NOMO-1 (cell line): ENCODE measurements around the gene MUC5AC.

Experiments
- DNase-seq, 2 experiments: peaks; one replicate each; lab custom pipeline; 2025; ENCODE audit not compliant: unreplicated experiment in 2 of 2; lab: John Stamatoyannopoulos, UW

The MUC5AC gene

DNA sequence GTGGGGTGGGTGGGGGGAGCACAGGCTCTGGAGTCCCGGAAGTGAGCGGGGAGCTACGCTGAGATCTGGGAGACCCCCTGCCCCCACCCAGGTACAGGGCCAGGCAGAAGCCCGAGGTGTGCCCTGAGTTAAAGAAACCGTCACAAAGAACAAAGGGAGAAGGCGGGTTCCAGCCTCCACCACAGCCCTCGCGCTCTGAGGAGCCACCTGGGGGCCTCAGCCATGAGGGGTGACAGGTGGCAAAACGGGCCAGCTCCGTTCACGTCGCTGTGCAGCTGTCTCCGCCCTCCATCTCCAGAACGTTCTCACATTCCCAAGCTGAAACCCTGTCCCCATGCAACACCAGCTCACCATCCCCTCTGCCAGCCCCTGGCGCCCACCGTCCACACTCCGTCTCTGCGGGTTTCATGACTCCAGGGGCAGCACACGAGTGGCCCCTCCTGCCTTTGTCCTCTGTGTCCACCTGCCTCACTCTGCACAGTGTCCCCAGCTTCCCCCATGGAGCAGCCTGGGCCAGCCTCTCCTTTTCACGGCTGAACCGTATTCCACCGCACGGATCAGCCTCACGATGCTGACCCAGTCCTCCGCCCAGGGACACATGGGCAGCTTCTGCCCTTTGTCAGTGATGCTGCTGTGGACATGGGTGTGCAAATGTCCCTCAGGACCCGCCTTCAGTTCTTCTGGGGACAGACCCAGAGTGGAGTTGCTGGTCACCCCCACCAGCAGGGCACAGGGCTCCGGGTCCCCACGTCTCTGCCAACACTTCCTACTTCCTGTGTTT is 63.4 kb downstream of the MUC5AC start:
- DNase-seq = no peak

DNA sequence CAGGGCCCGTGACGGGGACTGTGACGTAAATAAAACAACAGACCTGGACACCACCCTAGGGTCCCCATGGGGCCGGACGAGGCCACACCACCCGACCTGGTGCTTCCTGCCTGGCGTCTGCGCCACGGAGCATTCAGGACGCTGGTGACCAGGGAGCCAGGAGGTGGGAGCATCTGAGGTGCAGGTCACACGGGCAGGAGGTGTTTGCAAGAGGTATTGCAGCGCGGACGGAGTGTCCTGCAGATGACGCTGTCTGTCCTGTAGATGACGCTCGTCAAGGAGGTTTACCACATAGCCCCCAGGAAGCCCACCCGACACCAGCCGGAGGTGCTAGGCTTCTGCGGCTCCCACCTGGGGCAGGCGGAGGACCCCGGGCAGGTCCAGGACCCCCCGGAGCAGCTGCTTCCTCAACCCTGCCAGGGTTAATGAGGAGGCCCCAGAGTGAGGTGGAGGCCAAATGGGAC is 64.1 kb downstream of the MUC5AC start:
- DNase-seq = no peak

DNA sequence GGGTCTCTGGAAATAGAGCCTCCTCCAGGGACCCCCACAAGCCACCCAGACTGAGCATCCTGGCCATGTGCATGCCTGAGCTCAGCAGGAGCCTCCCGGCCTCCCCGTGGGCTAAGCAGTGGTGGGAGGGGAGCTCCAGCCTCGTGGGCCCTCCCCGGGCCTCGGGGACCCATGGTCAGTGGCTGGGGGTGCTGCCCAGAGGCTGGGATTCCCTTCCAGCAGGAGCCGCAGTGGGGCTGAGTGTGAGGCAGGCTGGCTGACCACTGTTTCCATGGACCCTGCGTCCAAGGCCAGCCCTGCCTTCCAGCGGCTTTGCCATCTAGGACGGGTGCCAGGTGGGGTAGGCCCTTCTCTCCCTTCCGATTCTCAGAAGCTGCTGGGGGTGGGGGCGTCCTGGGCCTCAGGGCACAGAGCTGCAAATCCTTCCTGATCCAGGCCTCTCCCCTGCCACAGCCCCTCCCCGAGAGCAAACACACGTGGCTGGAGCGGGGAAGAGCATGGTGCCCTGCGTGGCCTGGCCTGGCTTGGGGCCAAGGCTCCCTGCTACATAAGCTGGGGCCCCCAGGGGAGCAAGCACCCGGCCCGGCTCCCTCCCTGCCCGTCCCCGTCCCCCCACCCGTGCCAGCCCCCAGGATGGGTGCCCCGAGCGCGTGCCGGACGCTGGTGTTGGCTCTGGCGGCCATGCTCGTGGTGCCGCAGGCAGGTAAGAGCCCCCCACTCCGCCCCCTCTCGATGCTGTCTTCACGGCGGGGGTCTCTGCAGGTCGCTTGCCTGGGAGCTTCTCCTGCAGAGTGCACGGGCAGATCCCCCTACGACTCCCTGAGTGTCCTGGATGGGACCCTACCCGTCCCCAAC is 65.0 kb downstream of the MUC5AC start, which contains the start of gene MUC5B:
MUC5B (plus strand) TSS at position 576 of the 855 bp plus-strand sequence; CDS start at position 634, 58 bp downstream.
- no peak for DNase-seq

DNA sequence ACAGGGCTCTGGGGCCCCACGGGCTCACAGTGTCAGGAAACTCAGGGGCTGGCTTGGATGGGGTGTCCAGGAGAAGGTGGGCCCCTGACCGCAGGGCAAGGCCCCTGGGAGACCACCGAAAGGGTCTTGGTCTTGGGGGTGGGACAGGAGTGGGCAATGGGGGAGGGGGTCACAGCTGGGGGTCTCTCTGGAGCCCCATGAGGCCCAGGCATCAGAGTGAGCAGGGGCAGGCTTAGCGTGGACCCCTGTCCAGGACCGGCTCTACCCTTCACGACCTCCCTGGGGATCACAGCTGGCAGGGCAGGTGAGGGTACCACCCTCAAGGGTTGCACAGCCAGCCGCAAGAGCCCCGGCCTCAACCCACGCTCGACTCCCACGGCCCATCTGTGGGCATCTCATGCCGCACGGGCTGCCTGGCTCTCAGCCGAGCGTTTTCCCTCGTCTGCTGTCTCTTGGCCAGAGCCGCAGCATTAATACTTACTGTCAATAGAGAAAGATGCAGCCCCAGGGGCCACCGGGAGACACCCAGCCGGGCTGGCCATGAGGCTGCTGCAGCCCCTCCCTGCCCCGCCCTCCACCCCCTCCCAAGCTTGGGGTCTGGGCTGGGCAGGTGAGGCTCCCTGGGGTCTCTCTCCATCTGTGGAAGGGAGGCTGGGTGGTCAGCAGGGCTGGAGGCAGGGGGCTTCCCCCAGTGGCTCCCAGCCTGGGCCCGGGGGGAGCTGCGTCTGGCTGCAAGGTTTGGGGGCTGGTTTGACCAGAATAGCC is 65.8 kb downstream of the MUC5AC start:
- no peak for DNase-seq

DNA sequence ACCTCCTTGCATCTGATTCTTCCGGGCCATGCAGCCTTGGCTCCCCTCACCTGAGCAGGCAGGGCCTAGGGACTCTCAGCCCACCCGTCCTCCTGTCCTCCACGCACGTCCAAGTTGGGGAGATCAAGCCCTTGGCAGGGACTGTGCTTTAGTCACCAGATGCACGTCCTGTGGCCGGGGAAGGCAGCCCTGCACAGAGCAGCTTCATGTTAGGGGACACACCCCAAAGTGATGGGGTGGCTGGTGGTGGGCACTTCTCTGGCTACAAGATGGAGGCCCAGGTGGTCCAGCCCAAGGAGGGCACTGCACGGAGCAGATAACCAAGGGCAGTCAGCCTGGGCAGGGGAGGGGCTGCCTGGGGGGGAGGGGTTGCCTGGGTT is 66.3 kb downstream of the MUC5AC start:
- DNase-seq = no peak

DNA sequence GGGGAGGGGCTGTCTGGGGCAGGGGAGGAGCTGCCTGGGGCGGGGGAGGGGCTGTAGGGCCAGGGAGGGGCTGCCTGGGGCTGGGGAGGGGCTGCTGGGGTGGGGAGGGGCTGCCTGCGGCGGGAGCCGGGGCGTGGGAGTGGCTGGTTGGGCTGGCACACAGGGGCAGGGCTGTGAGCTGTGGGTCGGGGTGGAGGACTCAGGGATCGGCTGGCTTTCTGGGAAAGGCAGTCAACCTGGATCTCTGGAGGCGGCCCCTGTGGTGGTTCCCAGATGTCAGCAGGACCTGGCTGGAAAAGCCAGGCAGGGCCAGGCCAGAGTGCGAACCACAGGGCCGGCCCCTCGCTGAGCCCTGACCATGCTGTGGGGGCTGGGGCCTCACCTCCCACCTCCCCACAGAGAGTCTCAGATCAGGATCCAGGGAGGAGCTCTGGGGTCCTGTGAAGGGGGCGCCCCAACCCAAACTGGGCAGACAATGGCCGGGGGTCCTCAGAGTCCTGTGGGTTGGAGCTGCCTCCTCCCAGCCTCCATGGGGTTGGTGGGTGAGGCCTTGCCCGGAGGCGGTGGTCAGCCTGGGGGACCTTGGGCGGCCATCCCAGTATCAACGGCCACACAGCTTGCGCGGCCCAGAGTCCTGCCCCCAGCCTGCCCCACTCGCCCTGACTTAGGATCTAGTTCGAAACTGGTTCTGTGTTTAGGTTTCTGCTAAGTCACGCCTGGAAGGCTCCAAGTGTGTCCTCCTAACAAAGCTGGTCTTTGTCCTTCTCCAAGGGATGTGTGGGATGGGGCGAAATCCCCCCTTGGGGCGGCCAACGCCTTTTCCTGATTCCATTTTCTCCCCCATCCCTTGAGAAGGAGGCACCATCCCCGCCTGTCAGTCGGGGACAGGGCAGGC is 67.0 kb downstream of the MUC5AC start:
- no peak for DNase-seq

DNA sequence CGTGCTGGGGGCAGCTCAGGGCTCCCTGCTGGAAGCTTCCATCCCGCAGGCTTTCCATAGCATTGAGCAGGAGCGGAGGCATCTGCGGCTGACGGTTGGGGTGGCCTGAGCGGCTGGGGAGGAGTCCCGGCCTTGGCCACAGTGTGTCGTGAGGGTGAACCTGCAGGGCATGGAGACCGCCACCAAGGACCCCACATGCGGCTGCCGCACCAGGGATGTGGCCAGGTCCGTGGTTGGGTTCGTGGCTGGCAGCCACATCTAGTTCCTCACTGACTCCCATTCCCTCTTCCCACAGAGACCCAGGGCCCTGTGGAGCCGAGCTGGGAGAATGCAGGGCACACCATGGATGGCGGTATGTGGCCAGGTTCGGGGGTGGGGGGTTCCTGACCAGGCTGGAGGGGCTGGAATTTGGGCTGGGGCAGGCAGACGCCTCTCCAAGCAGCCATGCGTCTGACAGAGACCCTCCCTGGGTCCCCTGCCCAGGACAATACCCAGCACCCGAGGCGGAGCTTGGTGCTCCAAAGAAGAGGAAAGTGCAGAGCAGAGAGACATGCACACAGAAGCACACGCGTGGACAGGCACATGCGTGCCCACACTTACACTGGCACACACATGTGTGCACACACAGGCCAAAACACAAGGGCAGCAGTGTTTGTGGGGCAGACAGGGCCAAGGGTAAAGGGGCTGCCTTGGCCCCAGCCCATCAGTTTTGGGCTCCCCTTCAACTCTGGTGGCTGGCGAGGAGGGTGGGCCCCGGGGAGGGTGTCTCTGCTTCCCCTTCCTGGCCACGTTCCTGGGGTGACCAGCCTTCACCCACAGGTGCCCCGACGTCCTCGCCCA is 67.9 kb downstream of the MUC5AC start:
- DNase-seq = no peak

DNA sequence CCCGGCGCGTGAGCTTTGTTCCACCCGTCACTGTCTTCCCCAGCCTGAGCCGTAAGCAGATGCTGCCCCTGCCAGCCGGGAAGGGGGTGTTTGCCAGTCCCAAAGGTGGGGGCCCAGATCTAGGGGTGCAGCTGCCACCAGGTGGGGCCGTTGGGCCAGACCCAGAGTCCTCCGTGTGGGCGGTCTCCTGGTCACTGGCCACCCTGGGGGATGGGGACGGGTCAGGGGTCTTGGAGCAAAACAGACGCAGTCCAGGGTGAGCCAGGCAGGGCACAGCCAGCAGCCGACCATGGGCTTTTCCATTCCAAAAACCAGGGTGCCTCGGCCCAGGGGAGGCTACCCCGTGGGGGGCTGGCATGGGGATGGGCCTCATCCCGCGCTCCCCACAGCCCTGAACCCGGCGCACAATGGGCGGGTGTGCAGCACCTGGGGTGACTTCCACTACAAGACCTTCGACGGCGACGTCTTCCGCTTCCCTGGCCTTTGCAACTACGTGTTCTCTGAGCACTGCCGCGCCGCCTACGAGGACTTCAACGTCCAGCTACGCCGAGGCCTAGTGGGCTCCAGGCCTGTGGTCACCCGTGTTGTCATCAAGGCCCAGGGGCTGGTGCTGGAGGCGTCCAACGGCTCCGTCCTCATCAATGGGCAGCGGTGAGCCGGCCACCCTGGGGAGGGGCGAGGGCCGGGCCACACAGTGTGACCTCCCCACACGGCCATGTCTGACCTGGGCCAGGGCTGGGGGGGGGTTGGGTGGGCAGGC is 68.7 kb downstream of the MUC5AC start:
- no peak for DNase-seq

DNA sequence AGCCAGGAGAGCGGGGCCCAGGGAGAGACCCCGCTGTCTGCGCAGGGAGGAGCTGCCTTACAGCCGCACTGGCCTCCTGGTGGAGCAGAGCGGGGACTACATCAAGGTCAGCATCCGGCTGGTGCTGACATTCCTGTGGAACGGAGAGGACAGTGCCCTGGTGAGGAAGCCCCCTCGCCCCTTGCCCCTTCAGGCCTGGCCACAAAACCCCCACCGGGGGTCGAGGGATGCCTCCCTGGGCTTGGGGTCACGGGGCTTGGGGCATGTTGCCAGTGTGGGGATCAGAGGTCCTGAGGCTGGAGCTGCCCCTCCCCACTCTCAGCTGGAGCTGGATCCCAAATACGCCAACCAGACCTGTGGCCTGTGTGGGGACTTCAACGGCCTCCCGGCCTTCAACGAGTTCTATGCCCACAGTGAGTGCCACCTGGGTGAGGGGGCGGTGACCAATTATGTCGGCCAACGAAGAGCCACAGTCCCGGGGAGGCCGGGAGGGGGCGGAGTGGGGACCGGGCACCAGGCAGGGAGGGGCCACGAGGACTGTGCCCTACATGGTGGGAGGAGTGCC is 69.3 kb downstream of the MUC5AC start:
- DNase-seq = no peak

DNA sequence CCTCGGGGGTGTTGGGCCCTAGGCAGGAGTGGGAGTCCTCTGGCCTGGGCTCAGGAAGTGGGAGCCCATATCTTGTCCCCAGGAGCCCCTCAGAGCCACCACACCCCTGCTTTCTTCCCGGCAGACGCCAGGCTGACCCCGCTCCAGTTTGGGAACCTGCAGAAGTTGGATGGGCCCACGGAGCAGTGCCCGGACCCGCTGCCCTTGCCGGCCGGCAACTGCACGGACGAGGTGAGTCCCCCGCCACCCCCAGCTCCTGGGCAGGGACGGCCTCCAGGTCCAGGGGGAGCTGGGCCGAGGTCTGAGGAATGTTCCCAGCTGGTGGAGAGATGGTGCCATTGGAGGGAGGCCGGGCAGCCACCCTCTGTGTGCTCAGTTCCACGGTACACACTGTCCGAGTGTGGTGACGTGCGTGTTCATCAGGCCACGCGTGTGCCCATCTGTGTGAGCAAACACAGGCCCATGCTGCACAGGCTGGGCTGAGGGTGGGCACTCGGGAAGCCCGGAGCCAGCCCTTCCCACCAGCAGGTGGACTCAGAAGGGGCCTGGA is 69.9 kb downstream of the MUC5AC start:
- DNase-seq = no peak

DNA sequence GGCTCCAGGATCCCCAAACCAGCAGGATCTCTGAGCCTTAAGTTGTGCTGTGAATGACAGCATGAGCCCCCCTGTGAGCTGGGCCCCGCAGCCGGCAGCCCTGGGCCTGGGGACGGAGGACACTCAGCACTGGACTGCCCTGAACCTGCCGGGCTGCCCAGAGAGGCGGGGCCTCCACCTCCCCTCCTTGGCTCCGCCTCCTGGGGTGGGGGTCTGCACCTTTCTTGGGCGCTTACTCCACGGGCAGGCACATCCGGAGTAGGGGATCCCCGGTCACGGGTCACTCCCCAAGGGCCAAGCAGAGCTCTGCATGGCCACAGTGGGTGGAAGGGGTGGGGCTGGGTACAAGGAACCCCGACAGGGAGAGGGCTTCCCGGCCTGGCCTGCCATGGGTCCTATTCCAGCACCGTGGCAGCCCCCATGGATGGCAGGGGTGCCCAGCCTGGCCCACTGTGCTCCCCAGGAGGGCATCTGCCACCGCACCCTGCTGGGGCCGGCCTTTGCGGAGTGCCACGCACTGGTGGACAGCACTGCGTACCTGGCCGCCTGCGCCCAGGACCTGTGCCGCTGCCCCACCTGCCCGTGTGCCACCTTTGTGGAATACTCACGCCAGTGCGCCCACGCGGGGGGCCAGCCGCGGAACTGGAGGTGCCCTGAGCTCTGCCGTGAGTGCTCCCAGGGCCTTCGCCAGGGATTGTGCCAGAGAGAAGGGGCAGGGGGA is 70.5 kb downstream of the MUC5AC start:
- no peak for DNase-seq

DNA sequence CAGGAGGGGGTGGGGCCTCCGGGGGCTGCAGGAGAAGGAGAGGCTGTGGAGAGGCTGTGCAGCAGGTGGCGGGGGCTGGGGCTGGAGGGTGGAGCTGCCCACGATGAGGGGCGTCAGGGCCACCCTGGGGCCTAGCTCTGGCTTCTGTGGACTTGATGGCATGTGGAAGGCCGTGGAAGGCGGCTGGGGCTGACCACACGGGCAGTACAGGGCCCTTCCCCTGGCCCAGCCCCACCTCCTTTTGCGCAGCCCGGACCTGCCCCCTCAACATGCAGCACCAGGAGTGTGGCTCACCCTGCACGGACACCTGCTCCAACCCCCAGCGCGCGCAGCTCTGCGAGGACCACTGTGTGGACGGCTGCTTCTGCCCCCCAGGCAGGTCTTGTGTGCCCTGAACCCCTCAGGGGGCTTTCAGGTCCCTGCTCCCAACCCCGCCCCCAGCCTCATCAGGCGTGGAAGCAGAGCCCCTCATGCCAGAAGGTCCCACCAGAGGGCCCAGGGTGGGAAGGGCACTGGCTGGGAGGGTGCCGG is 71.2 kb downstream of the MUC5AC start:
- DNase-seq = no peak

DNA sequence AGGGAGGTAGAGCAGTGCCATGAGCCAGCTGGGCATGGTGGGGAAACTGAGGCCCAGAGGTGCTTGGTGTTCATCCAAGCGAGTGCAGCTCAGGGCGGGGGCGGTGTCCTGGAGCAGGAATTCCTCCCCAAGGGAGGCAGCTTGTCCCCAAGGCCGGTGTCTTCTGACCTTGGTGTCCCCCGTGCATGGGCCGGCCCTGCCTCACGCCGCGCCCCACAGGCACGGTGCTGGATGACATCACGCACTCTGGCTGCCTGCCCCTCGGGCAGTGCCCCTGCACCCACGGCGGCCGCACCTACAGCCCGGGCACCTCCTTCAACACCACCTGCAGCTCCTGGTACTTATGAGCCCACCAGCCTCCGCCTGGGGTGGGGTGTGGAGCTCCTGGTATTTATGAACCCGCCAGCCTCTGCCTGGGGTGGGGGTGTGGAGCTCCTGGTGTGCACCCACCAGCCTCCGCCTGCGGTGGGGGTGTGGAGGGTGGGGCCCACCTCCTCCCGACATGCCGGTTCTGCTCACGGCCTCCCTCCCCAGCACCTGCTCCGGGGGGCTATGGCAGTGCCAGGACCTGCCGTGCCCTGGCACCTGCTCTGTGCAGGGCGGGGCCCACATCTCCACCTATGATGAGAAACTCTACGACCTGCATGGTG is 71.8 kb downstream of the MUC5AC start:
- no peak for DNase-seq

DNA sequence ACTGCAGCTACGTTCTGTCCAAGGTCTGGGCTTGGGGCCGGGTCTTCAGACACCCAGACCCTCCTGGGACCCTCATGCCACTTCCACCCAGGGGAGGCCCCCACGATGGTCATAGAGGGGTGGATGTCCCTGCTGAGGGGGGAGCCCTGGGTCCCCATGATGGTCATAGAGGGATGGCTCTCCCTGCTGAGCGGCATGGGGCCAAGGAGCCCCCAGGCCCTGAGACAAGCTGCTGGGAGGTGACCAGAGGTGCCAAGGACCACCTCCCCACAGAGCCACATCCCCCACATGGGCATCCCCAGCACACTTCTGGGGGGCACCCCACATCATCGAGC is 72.3 kb downstream of the MUC5AC start:
- DNase-seq = no peak

DNA sequence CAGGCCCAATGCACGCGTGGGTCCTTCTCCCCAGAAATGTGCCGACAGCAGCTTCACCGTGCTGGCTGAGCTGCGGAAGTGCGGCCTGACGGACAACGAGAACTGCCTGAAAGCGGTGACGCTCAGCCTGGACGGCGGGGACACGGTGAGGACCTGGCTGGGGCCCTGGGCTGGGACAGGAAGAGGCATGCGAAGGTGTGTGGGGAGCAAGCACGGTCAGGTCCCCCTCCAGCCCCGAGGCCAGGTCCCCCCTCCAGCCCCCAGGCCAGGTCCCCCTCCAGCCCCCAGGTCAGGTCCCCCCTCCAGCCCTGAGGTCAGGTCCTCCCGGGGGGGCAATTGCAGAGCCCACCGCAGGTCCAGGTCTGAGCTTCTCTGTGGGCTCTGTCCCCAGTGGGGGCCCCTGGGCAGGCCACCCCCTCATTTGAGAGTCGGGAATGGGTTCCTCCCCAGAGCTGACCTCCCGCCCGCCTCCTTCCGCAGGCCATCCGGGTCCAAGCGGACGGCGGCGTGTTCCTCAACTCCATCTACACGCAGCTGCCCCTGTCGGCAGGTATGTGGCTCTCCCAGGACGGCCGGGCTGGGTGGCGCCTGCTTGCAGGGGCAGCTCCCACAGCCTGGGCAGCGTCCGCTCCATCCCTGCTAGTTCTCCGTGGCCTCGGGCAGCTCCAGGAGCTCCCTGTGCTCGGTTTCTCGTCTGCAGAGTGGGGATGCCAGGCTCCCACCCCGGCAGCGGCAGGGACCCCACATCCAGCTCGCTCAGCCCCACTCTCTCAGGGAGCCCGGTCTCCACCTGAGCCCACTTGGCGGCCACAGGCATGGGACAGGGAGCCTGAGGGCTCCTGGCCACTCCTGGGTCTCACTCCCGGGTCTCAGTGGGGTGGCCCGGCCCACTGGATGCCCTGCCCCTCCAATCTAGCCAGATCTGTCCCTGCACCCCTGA is 73.0 kb downstream of the MUC5AC start:
- no peak for DNase-seq
